ENCODE results near the gene IL13RA1.
"Not testable (repeated sequence)": the region's sequence is repeated elsewhere in the genome, so short reads cannot be mapped to it uniquely, and the experiment has no call there.

IL13RA1 gene

DNA sequence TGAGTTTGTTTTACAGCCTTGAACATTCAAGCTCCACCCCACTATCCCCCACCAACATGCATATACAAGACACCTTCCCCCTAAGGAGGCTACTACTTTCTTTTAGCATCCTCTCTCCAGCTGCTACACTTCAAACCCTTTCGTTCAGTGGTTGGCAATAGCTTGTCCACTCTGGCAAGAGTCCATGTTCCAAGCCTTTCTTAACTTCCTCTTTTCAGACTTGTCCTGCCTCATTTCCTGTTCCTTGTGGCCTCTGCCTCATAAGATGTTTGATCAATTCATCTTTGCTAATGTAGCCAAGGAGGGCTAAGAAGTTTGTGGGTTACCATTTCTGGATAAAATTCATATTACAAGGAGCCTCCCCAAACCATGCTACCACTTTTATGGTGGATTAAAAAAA is 75.5 kb downstream of the IL13RA1 start:
- TF ChIP-seq, protein P1, sequence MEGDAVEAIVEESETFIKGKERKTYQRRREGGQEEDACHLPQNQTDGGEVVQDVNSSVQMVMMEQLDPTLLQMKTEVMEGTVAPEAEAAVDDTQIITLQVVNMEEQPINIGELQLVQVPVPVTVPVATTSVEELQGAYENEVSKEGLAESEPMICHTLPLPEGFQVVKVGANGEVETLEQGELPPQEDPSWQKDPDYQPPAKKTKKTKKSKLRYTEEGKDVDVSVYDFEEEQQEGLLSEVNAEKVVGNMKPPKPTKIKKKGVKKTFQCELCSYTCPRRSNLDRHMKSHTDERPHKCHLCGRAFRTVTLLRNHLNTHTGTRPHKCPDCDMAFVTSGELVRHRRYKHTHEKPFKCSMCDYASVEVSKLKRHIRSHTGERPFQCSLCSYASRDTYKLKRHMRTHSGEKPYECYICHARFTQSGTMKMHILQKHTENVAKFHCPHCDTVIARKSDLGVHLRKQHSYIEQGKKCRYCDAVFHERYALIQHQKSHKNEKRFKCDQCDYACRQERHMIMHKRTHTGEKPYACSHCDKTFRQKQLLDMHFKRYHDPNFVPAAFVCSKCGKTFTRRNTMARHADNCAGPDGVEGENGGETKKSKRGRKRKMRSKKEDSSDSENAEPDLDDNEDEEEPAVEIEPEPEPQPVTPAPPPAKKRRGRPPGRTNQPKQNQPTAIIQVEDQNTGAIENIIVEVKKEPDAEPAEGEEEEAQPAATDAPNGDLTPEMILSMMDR (IDR thresholded peaks at IDR 0.05; ENCODE audit: low read depth, low read length): no peak
- Histone ChIP-seq H3K27me3 (ENCODE audit: insufficient read depth, low read depth, severe bottlenecking) (no peaks in the 10 kb centered on the region), H3K9me3 (ENCODE audit: severe bottlenecking) (no peaks in the 10 kb centered on the region), H3K4me3 (ENCODE audit: low read depth, low read length) (no peak overlapping the region), H3K36me3 (no peaks in the 10 kb centered on the region), H3K27ac (no peak overlapping the region)
- no peak for DNase-seq

DNA sequence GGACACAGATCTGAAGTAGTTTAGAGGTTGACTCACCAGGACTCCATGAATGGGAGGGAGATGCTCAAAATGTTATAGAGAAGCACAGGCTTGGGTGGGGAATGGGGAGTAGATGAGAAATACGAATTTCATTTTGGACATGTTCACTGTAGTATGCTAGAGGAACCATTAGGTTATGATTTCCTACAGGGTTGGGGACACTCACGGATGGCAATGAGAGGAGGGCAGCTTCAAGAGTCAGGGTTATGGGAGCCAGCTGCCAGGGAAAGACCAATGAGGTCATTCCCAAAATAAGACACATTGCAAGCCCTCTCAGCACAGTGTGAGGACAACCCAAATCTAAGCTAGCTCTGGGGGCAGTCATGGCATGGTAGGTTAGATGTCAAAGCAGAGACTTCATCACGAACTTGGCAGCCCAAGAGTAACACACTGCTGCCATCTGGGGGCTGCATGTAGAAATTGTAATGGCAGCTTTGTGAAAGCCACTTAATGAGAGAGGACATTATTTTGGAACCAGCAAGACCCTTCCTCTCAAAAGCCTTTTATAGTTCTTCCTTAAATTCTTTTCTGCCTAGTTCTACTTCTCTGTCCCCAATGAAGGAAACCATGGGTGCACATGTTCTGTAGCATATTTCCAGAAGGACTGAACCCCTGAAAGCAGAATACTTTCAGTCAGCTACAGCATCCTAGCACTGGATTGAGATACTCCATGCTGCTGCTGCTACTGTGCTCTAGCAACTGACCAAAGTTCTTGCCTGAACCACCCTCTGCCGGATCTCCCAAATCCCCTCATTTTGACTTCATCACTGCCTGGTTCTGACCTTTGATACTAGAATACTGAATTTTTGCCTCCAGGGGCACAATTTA is 80.0 kb downstream of the IL13RA1 start:
- no peak overlapping the region for H3K4me3 ChIP-seq (ENCODE audit: low read depth, low read length)
- peaks cover 3% of the 10 kb centered on the region for H3K27me3 ChIP-seq (ENCODE audit: insufficient read depth, low read depth, severe bottlenecking)
- DNase-seq: peak; percentile 31
- H3K27ac ChIP-seq: no peak overlapping the region
- H3K36me3 ChIP-seq: no peaks in the 10 kb centered on the region
- TF ChIP-seq, protein P1 (IDR thresholded peaks at IDR 0.05; ENCODE audit: low read depth, low read length): peak; percentile 72
- H3K9me3 ChIP-seq (ENCODE audit: severe bottlenecking): no peaks in the 10 kb centered on the region

GRCh38 chrX:118817257-118817656 is 89.9 kb downstream of the IL13RA1 start:
- not testable (repeated sequence) for H3K27me3 ChIP-seq (ENCODE audit: insufficient read depth, low read depth, severe bottlenecking)

DNA sequence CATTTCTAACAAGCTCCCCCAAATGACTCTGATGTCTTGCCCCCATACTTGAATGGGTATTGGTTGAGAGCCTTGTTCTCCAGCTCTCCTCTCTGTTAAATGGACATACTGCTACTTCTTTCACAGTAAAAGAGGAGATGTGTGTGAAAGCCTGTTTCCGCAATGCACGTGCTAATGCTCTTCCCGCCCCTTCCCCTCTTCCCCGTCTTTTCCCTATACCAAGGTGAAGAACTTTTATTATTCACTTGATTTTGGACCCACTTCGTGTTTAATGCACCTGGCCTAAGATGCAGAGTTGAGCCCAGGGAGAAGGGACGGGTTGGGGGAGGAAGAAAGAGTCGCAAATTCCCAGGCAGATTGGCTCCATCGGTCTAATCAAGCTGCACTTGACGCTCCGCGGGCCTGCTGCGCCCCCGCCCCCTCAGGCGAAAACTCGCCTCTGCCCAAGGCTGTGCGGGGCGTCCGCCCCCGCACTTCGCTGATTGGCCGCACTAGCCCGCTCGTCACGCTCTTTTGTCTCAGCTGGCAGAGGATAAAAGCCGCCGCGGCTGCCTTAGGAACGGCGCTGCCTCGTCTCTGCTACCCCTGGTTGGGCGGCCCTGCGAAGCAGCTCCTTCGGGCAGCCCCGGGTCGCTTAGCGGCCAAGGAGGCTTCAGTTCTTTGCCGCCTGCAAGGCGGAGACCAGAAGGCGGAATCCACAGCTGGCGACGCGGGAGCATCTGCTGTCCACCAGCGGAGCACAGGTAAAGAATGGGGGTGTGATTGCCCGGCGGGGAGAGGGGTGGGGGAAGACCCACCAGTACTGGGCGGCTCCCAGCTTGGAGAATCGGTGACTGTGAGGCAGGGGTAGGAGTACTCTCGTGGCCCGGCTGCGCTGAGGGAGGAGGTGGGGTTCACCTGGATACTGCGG is 96.1 kb downstream of the IL13RA1 start, which contains the start of gene ZCCHC12:
Gene ZCCHC12, plus strand, starts transcription at position 562 of the 910 bp plus-strand sequence. CDS start 1,421 bp downstream, outside the sequence.
- peak; percentile 71 for DNase-seq
- H3K36me3 ChIP-seq: no peaks in the 10 kb centered on the region
- no peaks in the 10 kb centered on the region for H3K9me3 ChIP-seq (ENCODE audit: severe bottlenecking)
- H3K27me3 ChIP-seq (ENCODE audit: insufficient read depth, low read depth, severe bottlenecking): peaks cover 4% of the 10 kb centered on the region
- TF ChIP-seq, protein P1 (IDR thresholded peaks at IDR 0.05; ENCODE audit: low read depth, low read length): no peak
- peak within 1 kb of the TSS; percentile 31 for H3K4me3 ChIP-seq (ENCODE audit: low read depth, low read length)
- no peak within 1 kb of the TSS for H3K27ac ChIP-seq

More at GRCh38 chrX:118817257-118817656, 89.9 kb downstream of the IL13RA1 start:
- DNase-seq; H3K9me3 ChIP-seq (ENCODE audit: severe bottlenecking); H3K4me3 ChIP-seq (ENCODE audit: low read depth, low read length); H3K36me3 ChIP-seq; H3K27ac ChIP-seq: not testable (repeated sequence)

GRCh38 chrX:118824173-118824730 is 96.8 kb downstream of the IL13RA1 start:
- Histone ChIP-seq H3K9me3 (ENCODE audit: severe bottlenecking) (no peaks in the 10 kb centered on the region), H3K27ac (no peak overlapping the region), H3K4me3 (ENCODE audit: low read depth, low read length) (peak overlapping the region; percentile 31), H3K27me3 (ENCODE audit: insufficient read depth, low read depth, severe bottlenecking) (peaks cover 9% of the 10 kb centered on the region), H3K36me3 (no peaks in the 10 kb centered on the region)
- no peak for DNase-seq
- TF ChIP-seq, protein P1 (IDR thresholded peaks at IDR 0.05; ENCODE audit: low read depth, low read length): no peak

Measured in WERI-Rb-1 (cell line).